PC-3 (cell line): ENCODE data around the gene P2RX2. TPM values are rescaled to one million over a fixed set of nuclear protein-coding genes. Genes with fewer than 3 reads are reported as not detected.

Experiments used
- ATAC-seq: fragments of 200-7000 bp; cut with Tn5 transposase; 2 replicates; pipeline ENCODE4 v1.9.1; 2020; ENCODE audit warnings: mild to moderate bottlenecking, moderate library complexity
- BruUV-seq: library from RNA; stranded (reverse); fragments of 400-500 nt; replicated peaks from 2 replicates; lab custom pipeline; 2021; lab: Mats Ljungman, UMichigan
- CTCF ChIA-PET: fragments of 300-600 bp; sonication (Branson Sonifier 250); formaldehyde crosslinking; loops from one replicate; lab custom pipeline; 2022; ENCODE audit warnings: antibody characterized with exemption; lab: Charles Lee
- POLR2A ChIA-PET: fragments of 300-600 bp; sonication (Branson Sonifier 250); formaldehyde crosslinking; loops from one replicate; lab custom pipeline; 2022; ENCODE audit warnings: antibody characterized with exemption; ENCODE audit not compliant: unreplicated experiment; lab: Charles Lee
- DNase-seq: peaks from one replicate; pipeline ENCODE4 v3.0.0-alpha.2; 2015
- H2AFZ ChIP-seq: fragments of 300-600 bp; sonication (generic); 2 replicates; pipeline ENCODE4 v1.6.0; 2016; ENCODE audit warnings: antibody characterized with exemption, low read length
- H3F3A ChIP-seq: fragments of 300-600 bp; sonication (generic); one replicate; pipeline ENCODE4 v1.6.0; 2017; ENCODE audit warnings: antibody characterized with exemption, low read length, control low read depth, mild to moderate bottlenecking; ENCODE audit not compliant: unreplicated experiment
- H3K27ac ChIP-seq: fragments of 300-600 bp; sonication (generic); 2 replicates; pipeline ENCODE4 v1.5.1; 2016; ENCODE audit warnings: mild to moderate bottlenecking, low read length
- H3K27me3 ChIP-seq: fragments of 300-600 bp; sonication (generic); 2 replicates; pipeline ENCODE4 v1.6.1; 2016; ENCODE audit warnings: low read length, mixed read lengths
- H3K36me3 ChIP-seq: fragments of 300-600 bp; sonication (generic); 2 replicates; pipeline ENCODE4 v1.6.1; 2016; ENCODE audit warnings: low read depth, mixed run types, low read length, mixed read lengths
- H3K4me1 ChIP-seq: fragments of 300-600 bp; sonication (generic); 2 replicates; pipeline ENCODE4 v1.5.1; 2016; ENCODE audit warnings: low read length; ENCODE audit not compliant: insufficient read depth
- H3K4me2 ChIP-seq: fragments of 300-600 bp; sonication (generic); 2 replicates; pipeline ENCODE4 v1.6.0; 2016; ENCODE audit warnings: low read length
- H3K4me3 ChIP-seq: fragments of 300-600 bp; sonication (generic); 2 replicates; pipeline ENCODE4 v1.5.1; 2016; ENCODE audit warnings: mild to moderate bottlenecking, low read length, mixed read lengths
- H3K79me2 ChIP-seq: fragments of 300-600 bp; sonication (generic); 2 replicates; pipeline ENCODE4 v1.6.1; 2017; ENCODE audit warnings: low read length, mixed read lengths
- H3K9ac ChIP-seq: fragments of 300-600 bp; sonication (generic); 2 replicates; pipeline ENCODE4 v1.6.0; 2016; ENCODE audit warnings: mild to moderate bottlenecking, low read length
- H3K9me2 ChIP-seq: fragments of 300-600 bp; sonication (generic); replicated peaks from 2 replicates; pipeline ENCODE4 v1.6.1; 2016; ENCODE audit warnings: mixed run types, low read length, mixed read lengths
- H3K9me3 ChIP-seq: fragments of 300-600 bp; sonication (generic); 2 replicates; pipeline ENCODE4 v1.6.1; 2016; ENCODE audit warnings: low read length, mixed read lengths
- H4K20me1 ChIP-seq: fragments of 300-600 bp; sonication (generic); 2 replicates; pipeline ENCODE4 v1.6.1; 2016; ENCODE audit warnings: low read length, mixed read lengths
- EZH2 ChIP-seq: fragments of 300-600 bp; sonication (generic); IDR thresholded peaks from one replicate; pipeline ENCODE4 v1.6.1; 2017; ENCODE audit warnings: antibody characterized with exemption, mild to moderate bottlenecking, low read length; ENCODE audit not compliant: unreplicated experiment
- EZH2phosphoT487 ChIP-seq: fragments of 300-600 bp; sonication (generic); IDR thresholded peaks from 2 replicates; pipeline ENCODE4 v1.6.1; 2018; ENCODE audit warnings: mild to moderate bottlenecking, antibody characterized with exemption, low read length, borderline replicate concordance
- intact Hi-C: fragments of 100-400 bp; cut with micrococcal nuclease; formaldehyde crosslinking; loops from 2 replicates; pipeline ENCODE4 v1.9.0; 2023
- microRNA-seq: library from miRNA; unstranded; fragments of <30 nt; microRNA quantifications from one replicate; pipeline ENCODE4 v1.1.0, GENCODE V29; 2020; ENCODE audit not compliant: unreplicated experiment
- total RNA-seq: library from RNA; depleted of rRNA; stranded (reverse); fragments of >200 nt; gene quantifications from 2 replicates; pipeline ENCODE4 v1.2.3, GENCODE V29; 2014; rRNA removed
- TF ChIP-seq, protein P1 (sequence below): fragments of 300-600 bp; sonication (generic); conservative IDR thresholded peaks from 2 replicates; pipeline ENCODE4 v1.5.1; 2017; ENCODE audit warnings: antibody characterized with exemption, low read depth, mild to moderate bottlenecking, low read length

The P2RX2 gene
- total RNA-seq, 1 experiment from 2014 or later: not detected

DNA sequence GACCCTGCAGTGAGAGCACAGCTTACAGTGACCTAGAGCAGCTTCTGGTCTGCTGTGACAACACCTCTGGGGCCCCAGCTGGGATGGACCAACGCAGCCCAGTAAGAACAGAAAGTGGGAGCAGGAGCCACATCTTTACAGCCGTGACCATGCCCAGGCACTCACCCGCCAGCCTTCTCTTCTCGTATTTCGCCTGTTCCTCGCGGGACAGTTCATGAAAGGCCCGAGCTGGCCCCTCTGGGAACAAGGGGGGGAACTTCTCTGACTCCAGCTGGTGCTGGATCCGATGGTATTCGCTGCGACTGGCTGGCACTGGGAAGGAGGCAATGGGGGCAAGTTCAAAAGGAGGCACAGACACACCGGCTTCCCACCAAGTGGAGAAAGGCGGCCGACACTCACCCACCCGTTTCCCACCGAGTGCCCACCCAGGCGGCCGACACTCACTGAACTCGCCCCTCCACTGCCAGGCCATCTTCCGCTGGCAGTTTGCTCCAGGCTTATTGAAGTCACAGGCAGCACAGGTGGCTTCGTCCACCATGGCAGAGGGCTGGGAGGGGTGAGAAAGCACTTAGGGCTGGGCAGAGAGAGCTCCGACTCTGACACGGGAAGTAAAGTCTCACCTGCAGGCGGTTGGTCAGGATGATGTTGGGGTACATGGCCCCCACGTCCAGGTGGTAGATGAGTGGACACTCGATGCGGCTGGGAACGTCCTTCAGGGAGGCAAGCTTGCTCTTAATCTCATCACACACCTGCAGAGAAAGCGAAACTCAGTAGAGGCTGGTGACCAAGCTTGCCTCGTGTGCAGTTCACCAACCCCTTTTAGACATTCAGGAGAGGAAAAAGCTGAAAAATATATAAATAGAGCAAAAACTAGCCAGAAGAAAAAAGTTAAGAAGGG, 49.9 kb downstream of the P2RX2 start:
- no peaks in the 10 kb centered on the region for H3K9me3 ChIP-seq
- H4K20me1 ChIP-seq: no peaks in the 10 kb centered on the region
- no peak overlapping the region for H3K4me2 ChIP-seq
- no peaks in the 10 kb centered on the region for H3K27me3 ChIP-seq
- H3K4me1 ChIP-seq: no peaks in the 10 kb centered on the region
- no peak overlapping the region for H3K27ac ChIP-seq
- ATAC-seq (no peak), DNase-seq (no peak)
- no peak overlapping the region for H3K9ac ChIP-seq
- no peak overlapping the region for H3K4me3 ChIP-seq
- H3F3A ChIP-seq: no peaks in the 10 kb centered on the region
- TF ChIP-seq EZH2phosphoT487 (no peak), EZH2 (no peak)
- TF ChIP-seq, protein P1, sequence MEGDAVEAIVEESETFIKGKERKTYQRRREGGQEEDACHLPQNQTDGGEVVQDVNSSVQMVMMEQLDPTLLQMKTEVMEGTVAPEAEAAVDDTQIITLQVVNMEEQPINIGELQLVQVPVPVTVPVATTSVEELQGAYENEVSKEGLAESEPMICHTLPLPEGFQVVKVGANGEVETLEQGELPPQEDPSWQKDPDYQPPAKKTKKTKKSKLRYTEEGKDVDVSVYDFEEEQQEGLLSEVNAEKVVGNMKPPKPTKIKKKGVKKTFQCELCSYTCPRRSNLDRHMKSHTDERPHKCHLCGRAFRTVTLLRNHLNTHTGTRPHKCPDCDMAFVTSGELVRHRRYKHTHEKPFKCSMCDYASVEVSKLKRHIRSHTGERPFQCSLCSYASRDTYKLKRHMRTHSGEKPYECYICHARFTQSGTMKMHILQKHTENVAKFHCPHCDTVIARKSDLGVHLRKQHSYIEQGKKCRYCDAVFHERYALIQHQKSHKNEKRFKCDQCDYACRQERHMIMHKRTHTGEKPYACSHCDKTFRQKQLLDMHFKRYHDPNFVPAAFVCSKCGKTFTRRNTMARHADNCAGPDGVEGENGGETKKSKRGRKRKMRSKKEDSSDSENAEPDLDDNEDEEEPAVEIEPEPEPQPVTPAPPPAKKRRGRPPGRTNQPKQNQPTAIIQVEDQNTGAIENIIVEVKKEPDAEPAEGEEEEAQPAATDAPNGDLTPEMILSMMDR: no peak
- CTCF ChIA-PET: no interaction called here
- H3K36me3 ChIP-seq: peaks cover 55% of the 10 kb centered on the region
- H3K79me2 ChIP-seq: no peaks in the 10 kb centered on the region
- H2AFZ ChIP-seq: no peak overlapping the region
- no TSS peak for BruUV-seq
- intact Hi-C loops: no loop called here
- no peaks in the 10 kb centered on the region for H3K9me2 ChIP-seq
- POLR2A ChIA-PET: no interaction called here

DNA sequence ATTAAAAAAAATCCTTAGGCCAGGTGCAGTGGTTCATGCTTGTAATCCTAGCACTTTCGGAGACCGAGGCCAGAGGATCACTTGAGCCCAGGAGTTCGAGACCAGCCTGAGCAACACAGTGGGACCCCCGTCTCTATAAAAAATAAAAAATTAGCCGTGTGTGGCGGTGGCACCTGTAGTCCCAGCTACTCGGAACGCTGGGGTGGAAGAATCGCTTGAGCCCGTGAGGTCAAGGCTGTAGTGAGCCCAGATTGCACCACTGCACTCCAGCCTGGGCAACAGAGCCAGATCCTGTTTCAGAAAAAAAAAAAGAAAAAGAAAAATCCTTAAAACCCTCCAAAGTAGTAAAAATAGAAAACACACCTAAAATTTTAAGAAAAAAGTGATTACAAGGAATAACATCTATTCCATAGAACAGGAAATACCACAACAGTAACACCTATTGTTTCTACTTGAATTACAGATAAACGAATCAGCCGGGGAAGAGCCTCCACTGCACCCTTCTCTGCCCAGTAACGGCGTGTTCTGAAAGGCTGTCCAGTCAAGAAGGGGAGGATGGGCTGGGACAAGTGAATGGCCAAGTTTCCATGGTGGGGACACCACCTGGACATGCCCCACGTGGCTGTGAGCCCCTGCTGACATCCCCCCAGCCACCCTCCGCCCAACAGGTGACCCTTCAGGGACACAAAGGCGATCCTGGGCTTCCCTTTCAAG, 50.7 kb downstream of the P2RX2 start:
- DNase-seq (no peak), ATAC-seq (no peak)
- H3K9me3 ChIP-seq: no peaks in the 10 kb centered on the region
- H3F3A ChIP-seq: no peaks in the 10 kb centered on the region
- H3K9me2 ChIP-seq: no peaks in the 10 kb centered on the region
- intact Hi-C loops: no loop called here
- H3K27ac ChIP-seq: no peak overlapping the region
- H4K20me1 ChIP-seq: no peaks in the 10 kb centered on the region
- POLR2A ChIA-PET: no interaction called here
- H3K9ac ChIP-seq: no peak overlapping the region
- BruUV-seq: no TSS peak
- CTCF ChIA-PET: no interaction called here
- H3K36me3 ChIP-seq: peaks cover 48% of the 10 kb centered on the region
- H3K4me3 ChIP-seq: no peak overlapping the region
- TF ChIP-seq, protein P1: no peak
- TF ChIP-seq EZH2 (no peak), EZH2phosphoT487 (no peak)
- H3K4me2 ChIP-seq: no peak overlapping the region
- no peaks in the 10 kb centered on the region for H3K27me3 ChIP-seq
- no peaks in the 10 kb centered on the region for H3K79me2 ChIP-seq
- H3K4me1 ChIP-seq: no peaks in the 10 kb centered on the region
- H2AFZ ChIP-seq: no peak overlapping the region

Small RNAs within 50 kb of the gene (microRNA-seq; reads per million reads assigned to microRNA genes)
- gene MIR6763: 1.0 reads per million

Other genes with a start within 250 kb of the P2RX2 start
- gene FBRSL1, start 128.6 kb upstream of the P2RX2 start, total RNA-seq: 45.3 and 62.3 TPM in 2 replicates
- not detected in 2 replicates for gene LRCOL1, start 8.2 kb upstream of the P2RX2 start, total RNA-seq
- gene POLE, start 68.6 kb downstream of the P2RX2 start, total RNA-seq: 91.7 and 96.1 TPM in 2 replicates
- gene PXMP2, start 68.8 kb downstream of the P2RX2 start, total RNA-seq: 38.6 and 42.7 TPM in 2 replicates
- 135 and 158 TPM in 2 replicates for gene PGAM5, start 92.1 kb downstream of the P2RX2 start, total RNA-seq
- gene ANKLE2, start 143.1 kb downstream of the P2RX2 start, total RNA-seq: 85.2 and 85.9 TPM in 2 replicates
- gene GOLGA3, start 210.1 kb downstream of the P2RX2 start, total RNA-seq: 86.9 and 130 TPM in 2 replicates